ENCODE results near the gene PAAF1.

Gene PAAF1

GRCh38 chr11:73838443-73839122, 38.2 kb upstream of the PAAF1 start:
- WGBS, result 82% methylated on average over 2 of the region's 3 CpGs

GRCh38 chr11:73839123-73839457, 37.7 kb upstream of the PAAF1 start:
- no peak overlapping the region for H3K23ac ChIP-seq (ENCODE audit: low read length in 2 of 2)
- H3K9me3 ChIP-seq (ENCODE audit: control insufficient read depth, low read length), result no peaks in the 10 kb centered on the region
- H2BK5ac ChIP-seq (ENCODE audit: low read depth, low read length, poor library complexity, severe bottlenecking), result no peak overlapping the region
- H2BK120ac ChIP-seq (ENCODE audit: low read depth, low read length), result no peak overlapping the region
- H3K9ac ChIP-seq (ENCODE audit: low read length), result no peak overlapping the region
- H3K14ac ChIP-seq (ENCODE audit: low read length in 2 of 2), result peak overlapping the region in 1 of 2 experiments; percentile 35
- no peak overlapping the region for H4K8ac ChIP-seq (ENCODE audit: low read length)
- no peak for DNase-seq
- peak overlapping the region in 1 of 2 experiments; percentile 15 for H2BK12ac ChIP-seq (ENCODE audit: low read length in 2 of 2)
- H3K4me1 ChIP-seq (ENCODE audit: control insufficient read depth, insufficient read depth, low read depth, low read length), result peaks cover 2% of the 10 kb centered on the region
- no peak overlapping the region for H2BK15ac ChIP-seq (ENCODE audit: low read depth, poor library complexity, severe bottlenecking)
- H3K79me1 ChIP-seq (replicated peaks; ENCODE audit: low read length, poor library complexity, severe bottlenecking), result peaks cover 5% of the 10 kb centered on the region
- H3K27ac ChIP-seq (ENCODE audit: low read length, poor library complexity, severe bottlenecking), result peak overlapping the region; percentile 35
- H4K91ac ChIP-seq (ENCODE audit: low read length), result no peak overlapping the region
- H2AFZ ChIP-seq (ENCODE audit: low read depth, low read length), result no peak overlapping the region
- no peak overlapping the region for H3K4me2 ChIP-seq (ENCODE audit: low read length, poor library complexity, severe bottlenecking)
- peak overlapping the region; percentile 12 for H2AK5ac ChIP-seq (ENCODE audit: low read length, severe bottlenecking)
- no peaks in the 10 kb centered on the region for H3K27me3 ChIP-seq (ENCODE audit: control insufficient read depth in 1 of 2, insufficient read depth in 1 of 2, low read length in 2 of 2)
- no peak overlapping the region for H3K4ac ChIP-seq (ENCODE audit: low read depth in 1 of 2, low read length in 2 of 2)
- no peak overlapping the region for H3K18ac ChIP-seq (ENCODE audit: low read depth in 1 of 2, low read length in 2 of 2)
- no peak overlapping the region for H3K4me3 ChIP-seq (ENCODE audit: insufficient read depth in 1 of 2, low read depth in 1 of 2, low read length in 2 of 2)
- peaks cover 0 to 9% of the 10 kb centered on the region in 2 experiments for H3K36me3 ChIP-seq (ENCODE audit: control insufficient read depth in 1 of 2, insufficient read depth in 2 of 2, low read depth in 1 of 2, low read length in 2 of 2)

More at GRCh38 chr11:73838443-73839122, 38.2 kb upstream of the PAAF1 start:
- Histone ChIP-seq H2BK5ac (ENCODE audit: low read depth, low read length, poor library complexity, severe bottlenecking) (no peak overlapping the region), H2BK120ac (ENCODE audit: low read depth, low read length) (no peak overlapping the region), H3K4me3 (ENCODE audit: insufficient read depth in 1 of 2, low read depth in 1 of 2, low read length in 2 of 2) (no peak overlapping the region), H4K91ac (ENCODE audit: low read length) (no peak overlapping the region), H2BK15ac (ENCODE audit: low read depth, poor library complexity, severe bottlenecking) (no peak overlapping the region), H3K4ac (ENCODE audit: low read depth in 1 of 2, low read length in 2 of 2) (no peak overlapping the region), H3K9me3 (ENCODE audit: control insufficient read depth, low read length) (no peaks in the 10 kb centered on the region), H4K8ac (ENCODE audit: low read length) (no peak overlapping the region), H3K9ac (ENCODE audit: low read length) (no peak overlapping the region), H3K27me3 (ENCODE audit: control insufficient read depth in 1 of 2, insufficient read depth in 1 of 2, low read length in 2 of 2) (no peaks in the 10 kb centered on the region), H2AFZ (ENCODE audit: low read depth, low read length) (peak overlapping the region; percentile 1), H3K4me2 (ENCODE audit: low read length, poor library complexity, severe bottlenecking) (no peak overlapping the region), H3K36me3 (ENCODE audit: control insufficient read depth in 1 of 2, insufficient read depth in 2 of 2, low read depth in 1 of 2, low read length in 2 of 2) (peaks cover 0 to 4% of the 10 kb centered on the region in 2 experiments), H3K14ac (ENCODE audit: low read length in 2 of 2) (no peak overlapping the region), H2BK12ac (ENCODE audit: low read length in 2 of 2) (no peak overlapping the region), H3K4me1 (ENCODE audit: control insufficient read depth, insufficient read depth, low read depth, low read length) (peaks cover 2% of the 10 kb centered on the region), H3K18ac (ENCODE audit: low read depth in 1 of 2, low read length in 2 of 2) (no peak overlapping the region), H2AK5ac (ENCODE audit: low read length, severe bottlenecking) (no peak overlapping the region), H3K79me1 (replicated peaks; ENCODE audit: low read length, poor library complexity, severe bottlenecking) (peaks cover 5% of the 10 kb centered on the region), H3K27ac (ENCODE audit: low read length, poor library complexity, severe bottlenecking) (peak overlapping the region; percentile 49), H3K23ac (ENCODE audit: low read length in 2 of 2) (no peak overlapping the region)
- peak; percentile 72 for DNase-seq

GRCh38 chr11:73851046-73851764, 25.6 kb upstream of the PAAF1 start:
- H2BK5ac ChIP-seq (ENCODE audit: low read depth, low read length, poor library complexity, severe bottlenecking), result no peak overlapping the region
- no peak overlapping the region for H3K4me3 ChIP-seq (ENCODE audit: insufficient read depth in 1 of 2, low read depth in 1 of 2, low read length in 2 of 2)
- no peaks in the 10 kb centered on the region for H3K9me3 ChIP-seq (ENCODE audit: control insufficient read depth, low read length)
- H2BK120ac ChIP-seq (ENCODE audit: low read depth, low read length), result no peak overlapping the region
- no peak overlapping the region for H3K27ac ChIP-seq (ENCODE audit: low read length, poor library complexity, severe bottlenecking)
- no peak for DNase-seq
- no peaks in the 10 kb centered on the region for H3K79me1 ChIP-seq (replicated peaks; ENCODE audit: low read length, poor library complexity, severe bottlenecking)
- H3K14ac ChIP-seq (ENCODE audit: low read length in 2 of 2), result no peak overlapping the region
- H2AFZ ChIP-seq (ENCODE audit: low read depth, low read length), result no peak overlapping the region
- no peak overlapping the region for H3K9ac ChIP-seq (ENCODE audit: low read length)
- no peaks in the 10 kb centered on the region for H3K27me3 ChIP-seq (ENCODE audit: control insufficient read depth in 1 of 2, insufficient read depth in 1 of 2, low read length in 2 of 2)
- peaks cover 0 to 3% of the 10 kb centered on the region in 2 experiments for H3K36me3 ChIP-seq (ENCODE audit: control insufficient read depth in 1 of 2, insufficient read depth in 2 of 2, low read depth in 1 of 2, low read length in 2 of 2)
- H4K91ac ChIP-seq (ENCODE audit: low read length), result no peak overlapping the region
- no peak overlapping the region for H4K8ac ChIP-seq (ENCODE audit: low read length)
- no peak overlapping the region for H3K18ac ChIP-seq (ENCODE audit: low read depth in 1 of 2, low read length in 2 of 2)
- no peak overlapping the region for H3K4me2 ChIP-seq (ENCODE audit: low read length, poor library complexity, severe bottlenecking)
- no peak overlapping the region for H3K23ac ChIP-seq (ENCODE audit: low read length in 2 of 2)
- H2AK5ac ChIP-seq (ENCODE audit: low read length, severe bottlenecking), result no peak overlapping the region
- H3K4me1 ChIP-seq (ENCODE audit: control insufficient read depth, insufficient read depth, low read depth, low read length), result no peaks in the 10 kb centered on the region
- WGBS, result 96% methylated on average over 3 of the region's 3 CpGs
- no peak overlapping the region for H2BK15ac ChIP-seq (ENCODE audit: low read depth, poor library complexity, severe bottlenecking)
- H3K4ac ChIP-seq (ENCODE audit: low read depth in 1 of 2, low read length in 2 of 2), result no peak overlapping the region
- H2BK12ac ChIP-seq (ENCODE audit: low read length in 2 of 2), result no peak overlapping the region

GRCh38 chr11:73852049-73852448, 24.8 kb upstream of the PAAF1 start:
- Histone ChIP-seq H3K9ac (ENCODE audit: low read length) (no peak overlapping the region), H2AFZ (ENCODE audit: low read depth, low read length) (no peak overlapping the region)

More at GRCh38 chr11:73852049-73852448, 24.8 kb upstream of the PAAF1 start:
- H3K18ac ChIP-seq (ENCODE audit: low read depth in 1 of 2, low read length in 2 of 2), result no peak overlapping the region
- H3K9me3 ChIP-seq (ENCODE audit: control insufficient read depth, low read length), result no peaks in the 10 kb centered on the region
- H2BK120ac ChIP-seq (ENCODE audit: low read depth, low read length), result no peak overlapping the region
- no peak overlapping the region for H3K4ac ChIP-seq (ENCODE audit: low read depth in 1 of 2, low read length in 2 of 2)
- no peak overlapping the region for H3K4me3 ChIP-seq (ENCODE audit: insufficient read depth in 1 of 2, low read depth in 1 of 2, low read length in 2 of 2)
- H4K91ac ChIP-seq (ENCODE audit: low read length), result no peak overlapping the region
- H2BK15ac ChIP-seq (ENCODE audit: low read depth, poor library complexity, severe bottlenecking), result no peak overlapping the region
- no peaks in the 10 kb centered on the region for H3K79me1 ChIP-seq (replicated peaks; ENCODE audit: low read length, poor library complexity, severe bottlenecking)
- no peak overlapping the region for H2AK5ac ChIP-seq (ENCODE audit: low read length, severe bottlenecking)
- H3K23ac ChIP-seq (ENCODE audit: low read length in 2 of 2), result no peak overlapping the region
- no peaks in the 10 kb centered on the region for H3K4me1 ChIP-seq (ENCODE audit: control insufficient read depth, insufficient read depth, low read depth, low read length)
- no peak overlapping the region for H3K27ac ChIP-seq (ENCODE audit: low read length, poor library complexity, severe bottlenecking)
- H3K14ac ChIP-seq (ENCODE audit: low read length in 2 of 2), result no peak overlapping the region
- peaks cover 0 to 3% of the 10 kb centered on the region in 2 experiments for H3K36me3 ChIP-seq (ENCODE audit: control insufficient read depth in 1 of 2, insufficient read depth in 2 of 2, low read depth in 1 of 2, low read length in 2 of 2)
- H3K4me2 ChIP-seq (ENCODE audit: low read length, poor library complexity, severe bottlenecking), result no peak overlapping the region
- no peaks in the 10 kb centered on the region for H3K27me3 ChIP-seq (ENCODE audit: control insufficient read depth in 1 of 2, insufficient read depth in 1 of 2, low read length in 2 of 2)
- H4K8ac ChIP-seq (ENCODE audit: low read length), result no peak overlapping the region
- DNase-seq, result no peak
- no peak overlapping the region for H2BK12ac ChIP-seq (ENCODE audit: low read length in 2 of 2)
- WGBS, result 95% methylated on average over 3 of the region's 3 CpGs
- no peak overlapping the region for H2BK5ac ChIP-seq (ENCODE audit: low read depth, low read length, poor library complexity, severe bottlenecking)
